Sigmoid colon (tissue), 7 donors: ENCODE data around the gene TP73. TPM values are rescaled to one million over a fixed set of nuclear protein-coding genes. Genes with fewer than 3 reads are reported as not detected.

Experiments
- DNase-seq: peaks from one replicate; pipeline ENCODE4 v3.0.0-alpha.2; 2019
- H3K27ac ChIP-seq, 4 donors: fragments of 200-600 bp; sonication (generic); one replicate each; pipeline ENCODE4 v1.5.1; 2016 to 2019; ENCODE audit warnings: mild to moderate bottlenecking in 1 of 4
- H3K27me3 ChIP-seq, 3 donors: fragments of 200-600 bp; sonication (generic); one replicate each; pipeline ENCODE4 v1.5.1; 2019; ENCODE audit warnings: mild to moderate bottlenecking in 1 of 3
- H3K36me3 ChIP-seq, 4 donors: fragments of 200-600 bp; sonication (generic); one replicate each; pipeline ENCODE4 v1.5.1; 2016 to 2019
- H3K4me1 ChIP-seq, 4 donors: fragments of 200-600 bp; sonication (generic); one replicate each; pipeline ENCODE4 v1.5.1; 2017 to 2019
- H3K4me3 ChIP-seq, 4 donors: fragments of 200-600 bp; sonication (generic); one replicate each; pipeline ENCODE4 v1.5.1; 2017 to 2019; ENCODE audit warnings: mild to moderate bottlenecking in 2 of 4, moderate library complexity in 1 of 4
- H3K9me3 ChIP-seq, 4 donors: fragments of 200-600 bp in 3 of 4; sonication (generic) in 3 of 4; one replicate each; pipeline versions ENCODE4 v1.5.1 to v1.6.1; 2013 to 2019
- EP300 ChIP-seq, 4 donors: sonication (generic); formaldehyde crosslinking; IDR thresholded peaks; one replicate each; pipeline ENCODE4 v1.6.1; 2017; ENCODE audit warnings: antibody characterized with exemption in 4 of 4
- POLR2A ChIP-seq, 2 donors: fragments of 450-650 bp; IDR thresholded peaks; one replicate each; pipeline ENCODE4 v1.6.1; 2016; ENCODE audit warnings: antibody characterized with exemption in 2 of 2, mild to moderate bottlenecking in 2 of 2, moderate library complexity in 2 of 2
- POLR2AphosphoS5 ChIP-seq, 4 donors: sonication (generic); formaldehyde crosslinking; IDR thresholded peaks; one replicate each; pipeline ENCODE4 v1.6.1; 2017; ENCODE audit warnings: antibody characterized with exemption in 4 of 4
- WGBS, 2 donors: extraction: QIAGEN DNeasy Blood & Tissue Kit; methylation state at CpG; one replicate each; pipeline ENCODE4 v1.1.7; 2013; 5-methylcytosine and 5-hydroxymethylcytosine counted together
- intact Hi-C: fragments of 100-400 bp; cut with DNase I; formaldehyde crosslinking; loops from one replicate; pipeline ENCODE4 v1.15.1; 2023
- polyA plus RNA-seq, 3 donors: library from polyadenylated mRNA; stranded (reverse); fragments of 200-250 nt; gene quantifications; one replicate each; pipeline ENCODE4 v1.2.3, GENCODE V29; 2013
- total RNA-seq, 4 donors: library from RNA; depleted of rRNA; stranded (reverse); fragments of >200 nt; gene quantifications; one replicate each; pipeline ENCODE4 v1.1.0, GENCODE V29; 2016
- TF ChIP-seq, protein P1 (sequence below), 4 experiments: fragments of 450-650 bp in 3 of 4; fragments of 200-600 bp in 1 of 4; IDR thresholded peaks; one replicate each; pipeline ENCODE4 v1.5.1; 2016 to 2019; ENCODE audit warnings: antibody characterized with exemption in 4 of 4, mild to moderate bottlenecking in 3 of 4, moderate library complexity in 2 of 4
- donor health status: healthy with polysubstance abuse.
- donor health status: Bipolar disorder and iron deficiency.
- donor health status: healthy.

Gene TP73
- total and polyA plus RNA-seq, 7 donors: 0.22 to 0.69 TPM; not detected in 5

DNA sequence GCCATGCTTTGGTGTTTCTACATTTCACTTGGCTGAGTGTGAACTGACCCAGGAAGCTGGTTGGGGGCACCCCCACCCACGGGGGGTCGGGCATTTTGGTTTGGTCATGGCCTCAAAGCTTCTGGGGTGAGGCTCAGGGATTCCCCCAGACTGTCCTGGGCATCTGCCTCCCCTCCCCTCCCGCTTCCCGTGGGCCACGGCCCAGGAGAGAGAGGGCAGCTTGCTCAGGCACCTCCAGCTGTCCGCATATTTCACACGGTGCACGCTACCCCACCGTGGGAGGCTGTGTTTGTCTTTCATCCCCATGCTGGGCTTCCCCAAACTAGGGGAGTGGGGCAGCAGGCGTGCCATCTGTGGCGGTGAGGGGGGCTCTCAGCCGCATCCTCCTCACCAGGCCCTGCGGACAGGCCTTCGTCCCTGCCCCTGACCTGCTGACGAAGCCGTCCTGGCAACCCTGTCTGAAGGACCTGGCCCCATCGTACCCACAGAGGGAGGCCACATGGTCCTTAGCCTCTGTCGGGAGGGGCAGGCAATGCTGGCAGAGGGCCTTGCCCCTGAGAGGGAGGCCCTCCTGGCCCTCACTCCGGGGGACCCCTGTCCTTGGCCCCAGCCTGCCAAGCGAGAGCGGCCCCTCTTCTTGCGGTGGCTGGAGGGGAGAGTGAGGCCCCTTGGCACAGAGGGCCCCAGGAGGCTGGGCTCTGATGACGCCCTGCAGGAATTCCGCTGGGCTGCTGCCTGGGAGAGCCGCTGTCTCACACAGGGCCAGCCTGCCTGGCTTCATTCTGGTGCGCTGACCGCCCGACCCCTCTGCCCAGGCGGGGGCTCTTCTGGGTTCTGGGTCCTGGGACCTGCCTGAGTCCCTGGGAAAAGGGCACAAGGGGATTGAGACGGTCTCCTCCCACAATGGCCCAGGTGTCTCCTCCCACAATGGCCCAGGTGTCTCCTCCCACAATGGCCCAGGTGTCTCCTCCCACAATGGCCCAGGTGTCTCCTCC lies 22.1 kb downstream of the TP73 start:
- DNase-seq: no peak
- TF ChIP-seq EP300 (IDR thresholded peaks at IDR 0.05): no peak
- no peak for TF ChIP-seq POLR2A (IDR thresholded peaks at IDR 0.05)
- TF ChIP-seq, protein P1, sequence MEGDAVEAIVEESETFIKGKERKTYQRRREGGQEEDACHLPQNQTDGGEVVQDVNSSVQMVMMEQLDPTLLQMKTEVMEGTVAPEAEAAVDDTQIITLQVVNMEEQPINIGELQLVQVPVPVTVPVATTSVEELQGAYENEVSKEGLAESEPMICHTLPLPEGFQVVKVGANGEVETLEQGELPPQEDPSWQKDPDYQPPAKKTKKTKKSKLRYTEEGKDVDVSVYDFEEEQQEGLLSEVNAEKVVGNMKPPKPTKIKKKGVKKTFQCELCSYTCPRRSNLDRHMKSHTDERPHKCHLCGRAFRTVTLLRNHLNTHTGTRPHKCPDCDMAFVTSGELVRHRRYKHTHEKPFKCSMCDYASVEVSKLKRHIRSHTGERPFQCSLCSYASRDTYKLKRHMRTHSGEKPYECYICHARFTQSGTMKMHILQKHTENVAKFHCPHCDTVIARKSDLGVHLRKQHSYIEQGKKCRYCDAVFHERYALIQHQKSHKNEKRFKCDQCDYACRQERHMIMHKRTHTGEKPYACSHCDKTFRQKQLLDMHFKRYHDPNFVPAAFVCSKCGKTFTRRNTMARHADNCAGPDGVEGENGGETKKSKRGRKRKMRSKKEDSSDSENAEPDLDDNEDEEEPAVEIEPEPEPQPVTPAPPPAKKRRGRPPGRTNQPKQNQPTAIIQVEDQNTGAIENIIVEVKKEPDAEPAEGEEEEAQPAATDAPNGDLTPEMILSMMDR (IDR thresholded peaks at IDR 0.05): no peak
- no peak for TF ChIP-seq POLR2AphosphoS5 (IDR thresholded peaks at IDR 0.05)
- Histone ChIP-seq H3K27ac (no peak overlapping the region), H3K9me3 (no peaks in the 10 kb centered on the region), H3K4me3 (no peak overlapping the region), H3K36me3 (no peaks in the 10 kb centered on the region), H3K4me1 (no peaks in the 10 kb centered on the region), H3K27me3 (peaks cover 7 to 51% (median 39%) of the 10 kb centered on the region in 3 donors)
- intact Hi-C loops: no loop called here
- 37 to 64% methylated on average over 30 of the region's 30 CpGs for WGBS, 2 donors

DNA sequence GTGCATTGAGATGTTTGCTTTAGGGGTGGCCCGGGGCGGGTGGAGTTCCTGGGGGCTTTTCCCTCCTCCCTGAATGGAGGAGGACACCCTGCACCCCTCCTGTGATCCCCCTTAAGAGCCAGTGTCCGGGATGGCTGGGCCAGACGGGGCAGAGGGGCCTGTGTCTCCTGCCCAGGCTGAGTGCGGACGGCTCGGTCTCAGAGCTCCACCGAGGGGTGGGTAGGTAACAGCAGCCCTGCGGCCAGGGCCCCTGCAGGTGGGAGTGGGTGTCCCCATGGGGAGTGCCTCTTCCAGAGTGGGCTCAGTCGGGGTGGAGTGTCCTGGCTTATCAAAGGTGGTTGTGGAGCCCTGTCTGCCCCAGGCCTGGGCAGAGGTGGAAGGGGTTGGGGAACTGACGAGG lies 23.1 kb downstream of the TP73 start:
- intact Hi-C loops: no loop called here
- H3K36me3 ChIP-seq: no peaks in the 10 kb centered on the region
- no peak for DNase-seq

DNA sequence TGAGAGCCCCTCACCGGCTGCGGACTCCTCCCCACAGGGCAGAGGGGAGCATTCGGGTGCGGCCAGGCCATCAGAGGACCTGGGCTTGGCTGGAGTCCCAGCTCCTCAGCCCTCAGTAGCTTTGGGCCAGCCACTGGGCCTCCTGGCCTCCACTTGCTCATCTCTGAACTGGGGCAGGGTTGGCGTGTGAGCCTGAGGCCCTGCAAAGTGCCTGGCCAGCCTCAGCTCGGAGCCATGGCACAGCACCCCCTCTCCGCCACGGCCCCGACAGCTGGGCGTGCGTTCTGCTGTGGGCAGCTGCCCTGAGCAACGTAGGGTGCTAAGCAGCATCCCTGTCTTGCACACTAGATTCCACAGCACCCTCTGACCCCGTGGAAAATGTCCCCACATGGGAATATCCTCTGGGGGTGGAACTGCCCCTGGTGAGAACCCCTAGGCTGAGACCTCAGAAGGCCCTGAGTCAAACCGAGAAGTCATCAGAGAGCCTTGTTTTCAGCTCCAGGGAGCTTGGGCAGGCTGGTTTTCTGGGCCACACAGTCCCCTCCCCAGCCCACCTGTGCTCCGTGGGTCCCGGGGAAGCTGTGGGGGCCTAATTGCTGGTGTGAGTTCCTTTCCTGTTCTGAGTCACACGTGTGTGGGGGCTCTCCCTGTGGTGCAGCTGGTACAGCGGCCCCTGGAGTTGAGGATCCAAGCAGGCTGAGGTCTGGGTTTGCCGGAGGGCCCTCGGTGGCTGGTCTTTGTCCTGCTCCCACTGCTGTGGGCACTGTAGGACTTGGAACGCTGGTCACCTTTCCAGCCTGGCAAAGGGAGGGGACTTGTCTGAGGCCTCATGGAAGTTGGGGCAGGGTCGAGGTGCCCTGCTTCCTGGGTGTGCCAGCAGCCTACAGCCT lies 24.5 kb downstream of the TP73 start:
- Histone ChIP-seq H3K27ac (no peak overlapping the region), H3K36me3 (no peaks in the 10 kb centered on the region), H3K4me1 (no peaks in the 10 kb centered on the region), H3K9me3 (no peaks in the 10 kb centered on the region), H3K27me3 (peaks cover 7 to 36% (median 26%) of the 10 kb centered on the region in 3 donors), H3K4me3 (no peak overlapping the region)
- WGBS, 2 donors: 61 to 62% methylated on average over 22 of the region's 22 CpGs
- intact Hi-C loops: no loop called here
- DNase-seq: no peak
- TF ChIP-seq POLR2A (IDR thresholded peaks at IDR 0.05): no peak
- TF ChIP-seq, protein P1 (IDR thresholded peaks at IDR 0.05): no peak
- no peak for TF ChIP-seq POLR2AphosphoS5 (IDR thresholded peaks at IDR 0.05)
- no peak for TF ChIP-seq EP300 (IDR thresholded peaks at IDR 0.05)

More for the DNA sequence above, 23.1 kb downstream of the TP73 start:
- WGBS, 2 donors: 64 to 81% methylated on average over 11 of the region's 11 CpGs
- Histone ChIP-seq H3K4me1 (no peaks in the 10 kb centered on the region), H3K27me3 (peaks cover 7 to 47% (median 39%) of the 10 kb centered on the region in 3 donors), H3K4me3 (no peak overlapping the region), H3K9me3 (no peaks in the 10 kb centered on the region), H3K27ac (no peak overlapping the region)
- TF ChIP-seq POLR2AphosphoS5 (IDR thresholded peaks at IDR 0.05) (no peak), EP300 (IDR thresholded peaks at IDR 0.05) (no peak)

DNA sequence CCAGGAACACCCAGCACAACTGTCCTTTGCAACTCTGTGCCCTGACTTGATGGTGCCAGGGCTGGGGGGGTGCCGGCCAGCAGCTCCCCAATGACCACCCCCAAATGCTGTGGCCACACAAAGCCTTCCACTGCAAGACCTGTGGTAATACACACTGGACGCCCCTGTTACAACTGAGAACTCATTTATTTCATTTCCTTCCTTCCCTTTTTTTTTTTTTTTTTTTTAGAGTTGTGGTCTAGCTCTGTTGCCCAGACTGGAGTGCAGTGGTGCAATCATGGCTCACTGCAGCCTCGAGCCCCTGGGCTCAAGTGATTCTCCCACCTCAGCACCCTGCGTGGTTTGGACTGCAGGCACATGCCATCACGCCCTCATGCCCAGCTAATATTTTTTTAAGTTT lies 25.2 kb downstream of the TP73 start:
- no peak for DNase-seq

More for the DNA sequence above, 25.2 kb downstream of the TP73 start:
- H3K9me3 ChIP-seq: no peaks in the 10 kb centered on the region
- TF ChIP-seq, protein P1 (IDR thresholded peaks at IDR 0.05): no peak
- TF ChIP-seq POLR2A (IDR thresholded peaks at IDR 0.05) (no peak), POLR2AphosphoS5 (IDR thresholded peaks at IDR 0.05) (no peak), EP300 (IDR thresholded peaks at IDR 0.05) (no peak)
- no peaks in the 10 kb centered on the region for H3K36me3 ChIP-seq
- WGBS, 2 donors: 53% methylated on average over 5 of the region's 5 CpGs
- no peak overlapping the region for H3K27ac ChIP-seq
- intact Hi-C loops: no loop called here
- H3K4me1 ChIP-seq: no peaks in the 10 kb centered on the region
- H3K27me3 ChIP-seq: peaks cover 7 to 30% (median 22%) of the 10 kb centered on the region in 3 donors
- no peak overlapping the region for H3K4me3 ChIP-seq
